ENCODE results near the gene DPP6. TPM values are rescaled to one million over a fixed set of nuclear protein-coding genes. Genes with fewer than 3 reads are reported as not detected.

Gene DPP6
- total and polyA plus RNA-seq, 2 donors (not counting 1 experiment from before 2014, with no cell fraction given): not detected

DNA sequence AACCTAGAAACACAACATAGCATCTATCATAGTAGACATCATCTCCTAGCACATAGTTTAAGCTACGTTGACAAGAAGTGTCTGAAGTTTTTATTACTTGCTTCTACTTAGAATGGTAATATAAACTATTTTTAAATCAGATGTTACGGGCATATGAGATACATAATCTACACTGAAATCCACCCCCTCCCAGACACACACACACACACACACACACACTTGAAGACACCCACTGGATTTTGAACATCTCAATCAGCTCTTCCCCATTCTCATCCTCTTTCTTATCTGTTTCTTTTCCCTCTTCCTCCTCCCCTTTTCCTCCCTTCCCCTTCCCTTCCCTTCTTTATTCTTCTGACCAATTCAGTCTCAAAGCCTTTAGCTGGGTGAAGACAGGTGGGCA lies 774.8 kb downstream of the DPP6 start:
- Histone ChIP-seq H3K27ac (ENCODE audit: low read length in 2 of 2) (no peak overlapping the region), H4K20me1 (ENCODE audit: control insufficient read depth, insufficient read depth, low read length, poor library complexity, severe bottlenecking) (no peaks in the 10 kb centered on the region), H3K4me2 (replicated peaks; ENCODE audit: low read depth, low read length, poor library complexity, severe bottlenecking) (no peak overlapping the region), H3K9ac (ENCODE audit: low read length) (no peak overlapping the region), H3K4me3 (ENCODE audit: control extremely low read depth in 1 of 5, extremely low read depth in 1 of 5, insufficient read depth in 1 of 5, low read depth in 2 of 5, low read length in 4 of 5) (no peak overlapping the region), H3K9me3 (ENCODE audit: control extremely low read depth in 1 of 3, control insufficient read depth in 2 of 3, insufficient read depth in 1 of 3, low read length in 2 of 3) (no peaks in the 10 kb centered on the region), H3K27me3 (replicated peaks in 1 of 4; ENCODE audit: control extremely low read depth in 1 of 4, control insufficient read depth in 3 of 4, insufficient read depth in 4 of 4, low read length in 3 of 4) (no peaks in the 10 kb centered on the region), H3K36me3 (replicated peaks in 1 of 2; ENCODE audit: control extremely low read depth in 1 of 2, control insufficient read depth in 1 of 2, extremely low read depth in 1 of 2, insufficient read depth in 2 of 2, low read length in 1 of 2) (no peaks in the 10 kb centered on the region), H3K4me1 (ENCODE audit: control insufficient read depth in 2 of 2, insufficient read depth in 2 of 2, low read length in 2 of 2) (no peaks in the 10 kb centered on the region), H2AFZ (ENCODE audit: insufficient read depth, low read depth, low read length, poor library complexity, severe bottlenecking) (no peak overlapping the region), H3K79me2 (ENCODE audit: control insufficient read depth, insufficient read depth, low read length) (no peaks in the 10 kb centered on the region)
- no peaks in the 10 kb centered on the region for H3K4me1 Mint-ChIP-seq
- H3K27ac Mint-ChIP-seq: no peak overlapping the region
- ChIA-PET POLR2A (no interaction called here), CTCF (no interaction called here)
- H3K4me3 Mint-ChIP-seq: no peak overlapping the region
- intact Hi-C loops (cut with micrococcal nuclease): no loop called here
- ATAC-seq (ENCODE audit: low read depth) (no peak), DNase-seq (no peak)
- TF ChIP-seq EZH2 (IDR thresholded peaks at IDR 0.05; ENCODE audit: borderline replicate concordance, insufficient read depth, low read depth, low read length, poor library complexity, severe bottlenecking): no peak
- TF ChIP-seq CTCF (IDR thresholded peaks at IDR 0.05): no peak
- no peaks in the 10 kb centered on the region for H3K9me3 Mint-ChIP-seq (ENCODE audit: insufficient read depth)
- no CpG with 5 or more reads among the region's 2 CpGs for WGBS (ENCODE audit: insufficient coverage)
- H3K27me3 Mint-ChIP-seq: peaks cover 20% of the 10 kb centered on the region

DNA sequence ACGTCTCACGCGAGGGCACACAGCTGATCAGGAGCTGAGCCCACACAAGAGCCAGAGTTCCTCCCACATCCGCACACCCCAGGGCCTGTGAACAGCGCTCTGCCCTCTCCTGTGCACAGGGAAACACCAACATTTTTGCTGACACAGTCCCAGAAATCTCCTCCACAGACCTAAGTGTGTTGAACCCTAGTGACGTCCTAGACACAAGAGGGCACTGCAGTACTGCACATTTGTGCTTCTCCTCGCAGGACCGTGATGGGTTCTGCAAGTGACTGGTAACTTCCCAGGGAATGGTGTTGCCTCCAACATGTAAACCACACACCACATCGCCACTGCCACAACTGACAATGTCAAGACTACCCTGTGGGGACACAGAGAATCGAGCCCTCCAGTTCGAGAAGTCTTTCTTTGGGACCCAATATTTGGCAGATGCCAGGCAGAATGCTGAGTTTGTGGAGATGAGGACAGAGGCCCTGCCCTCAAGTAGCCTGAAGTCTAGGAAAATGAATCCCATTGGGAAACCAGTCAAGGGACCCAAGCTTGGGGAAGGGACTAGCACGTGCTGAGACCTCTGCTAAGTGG lies 780.5 kb downstream of the DPP6 start:
- H3K4me2 ChIP-seq (replicated peaks; ENCODE audit: low read depth, low read length, poor library complexity, severe bottlenecking): no peak overlapping the region
- H3K4me3 ChIP-seq (ENCODE audit: control extremely low read depth in 1 of 5, extremely low read depth in 1 of 5, insufficient read depth in 1 of 5, low read depth in 2 of 5, low read length in 4 of 5): no peak overlapping the region
- no peaks in the 10 kb centered on the region for H4K20me1 ChIP-seq (ENCODE audit: control insufficient read depth, insufficient read depth, low read length, poor library complexity, severe bottlenecking)
- Mint-ChIP-seq H3K27me3 (peaks cover 8% of the 10 kb centered on the region), H3K9me3 (ENCODE audit: insufficient read depth) (no peaks in the 10 kb centered on the region), H3K4me3 (no peak overlapping the region), H3K4me1 (no peaks in the 10 kb centered on the region), H3K27ac (no peak overlapping the region)
- H3K27ac ChIP-seq (ENCODE audit: low read length in 2 of 2): no peak overlapping the region
- ChIA-PET CTCF (no interaction called here), POLR2A (no interaction called here)
- H3K27me3 ChIP-seq (replicated peaks in 1 of 4; ENCODE audit: control extremely low read depth in 1 of 4, control insufficient read depth in 3 of 4, insufficient read depth in 4 of 4, low read length in 3 of 4): no peaks in the 10 kb centered on the region
- no peaks in the 10 kb centered on the region for H3K36me3 ChIP-seq (replicated peaks in 1 of 2; ENCODE audit: control extremely low read depth in 1 of 2, control insufficient read depth in 1 of 2, extremely low read depth in 1 of 2, insufficient read depth in 2 of 2, low read length in 1 of 2)
- no peaks in the 10 kb centered on the region for H3K4me1 ChIP-seq (ENCODE audit: control insufficient read depth in 2 of 2, insufficient read depth in 2 of 2, low read length in 2 of 2)
- H2AFZ ChIP-seq (ENCODE audit: insufficient read depth, low read depth, low read length, poor library complexity, severe bottlenecking): no peak overlapping the region
- DNase-seq (no peak), ATAC-seq (ENCODE audit: low read depth) (no peak)
- 68% methylated on average over 11 of the region's 12 CpGs for WGBS (ENCODE audit: insufficient coverage)
- H3K9ac ChIP-seq (ENCODE audit: low read length): no peak overlapping the region
- H3K79me2 ChIP-seq (ENCODE audit: control insufficient read depth, insufficient read depth, low read length): no peaks in the 10 kb centered on the region
- no peaks in the 10 kb centered on the region for H3K9me3 ChIP-seq (ENCODE audit: control extremely low read depth in 1 of 3, control insufficient read depth in 2 of 3, insufficient read depth in 1 of 3, low read length in 2 of 3)
- intact Hi-C loops (cut with micrococcal nuclease): no loop called here
- TF ChIP-seq EZH2 (IDR thresholded peaks at IDR 0.05; ENCODE audit: borderline replicate concordance, insufficient read depth, low read depth, low read length, poor library complexity, severe bottlenecking) (no peak), CTCF (IDR thresholded peaks at IDR 0.05) (no peak)

Measured in B cell (primary cell).